GM21723 (cell line): Measurements from ENCODE around the gene SLC22A13.
"Not testable (repeated sequence)": the region's sequence is repeated elsewhere in the genome, so short reads cannot be mapped to it uniquely, and the experiment has no call there.

Source experiments
- ATAC-seq: cut with Tn5 transposase; IDR thresholded peaks from one replicate; pipeline ENCODE4 v1.9.1; 2021; ENCODE audit warnings: mild to moderate bottlenecking, moderate library complexity; ENCODE audit not compliant: unreplicated experiment

SLC22A13 gene

DNA sequence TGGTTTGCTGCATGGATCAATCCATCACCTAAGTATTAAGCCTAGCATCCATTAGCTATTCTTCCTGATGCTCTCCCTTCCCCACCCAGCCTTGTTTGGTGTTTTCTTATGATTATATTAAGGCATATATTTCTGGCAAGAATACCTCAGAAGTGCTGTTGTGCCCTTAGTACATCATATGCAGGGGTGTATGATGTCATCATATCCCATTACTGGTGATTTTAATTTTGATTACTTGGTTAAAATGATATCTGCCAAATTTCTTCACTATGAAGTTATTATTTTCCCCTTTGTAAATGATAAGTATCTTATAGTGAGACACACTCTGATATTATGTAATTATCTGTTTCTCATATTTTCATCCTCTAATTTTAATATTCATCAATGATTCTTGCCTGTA is 31.9 kb downstream of the SLC22A13 start:
- ATAC-seq, result no peak

GRCh38 chr3:38297947-38298711 is 32.5 kb downstream of the SLC22A13 start:
- ATAC-seq, result no peak

DNA sequence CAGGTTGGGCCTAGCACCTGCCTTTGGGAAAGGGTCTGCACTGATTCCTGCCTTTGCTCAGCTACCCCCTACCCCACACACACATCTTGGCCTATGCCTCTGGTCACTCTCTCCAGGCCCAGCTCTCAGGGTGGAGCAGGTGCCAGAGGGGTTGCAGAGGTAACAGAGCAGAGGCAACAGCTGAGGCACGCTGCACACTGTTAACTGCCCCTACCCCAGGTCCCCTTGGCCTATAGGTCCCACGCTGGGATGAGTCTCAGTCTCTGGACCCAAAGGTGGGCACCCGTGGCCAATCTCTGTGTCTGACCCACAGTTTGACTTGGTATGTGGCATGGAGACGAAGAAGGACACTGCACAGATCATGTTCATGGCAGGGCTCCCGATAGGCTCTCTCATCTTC is 41.3 kb downstream of the SLC22A13 start:
- no peak for ATAC-seq

- no peak for ATAC-seq
Observed at GRCh38 chr3:38307599-38307998, 42.0 kb downstream of the SLC22A13 start.

DNA sequence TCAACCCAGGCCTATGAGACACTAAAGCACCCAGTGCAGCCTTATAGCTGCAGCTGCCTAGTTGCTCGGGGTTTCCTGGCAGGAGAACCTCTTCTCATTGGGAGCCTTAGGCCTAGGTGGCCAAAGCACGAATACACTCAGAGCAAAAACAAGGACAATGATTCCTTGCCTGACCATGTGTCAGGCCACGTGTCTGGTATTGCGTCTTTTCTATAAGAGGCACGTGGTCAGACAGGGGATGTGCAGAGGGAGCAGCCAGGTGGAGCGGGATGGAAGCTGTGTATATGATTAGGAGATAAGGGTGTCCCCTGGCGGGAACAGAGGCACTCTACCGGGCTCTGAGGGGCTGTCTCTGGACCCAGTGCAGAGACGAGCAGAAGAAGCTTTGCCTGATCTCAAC is 42.8 kb downstream of the SLC22A13 start:
- no peak for ATAC-seq

- ATAC-seq, result no peak
Observed at GRCh38 chr3:38311476-38311875, 45.9 kb downstream of the SLC22A13 start.

DNA sequence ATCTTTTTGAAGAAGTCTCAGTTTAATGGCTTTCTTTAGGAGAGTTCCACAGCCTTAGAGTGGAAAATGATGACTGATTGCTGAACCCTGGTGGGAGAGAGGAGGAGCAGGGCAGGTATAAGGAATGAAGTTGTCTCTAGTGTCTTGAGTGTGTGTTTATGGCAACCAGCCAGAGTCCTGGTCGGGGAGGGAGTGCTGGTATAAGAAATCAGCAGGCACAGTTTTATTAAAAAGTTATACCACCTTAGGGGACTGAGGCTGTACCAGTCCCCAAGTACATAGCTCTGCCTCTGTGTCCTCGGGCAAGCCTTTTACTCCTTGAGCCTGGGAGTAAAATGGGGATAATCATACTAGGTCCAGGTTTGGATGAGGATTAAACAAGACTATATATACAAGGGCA is 46.3 kb downstream of the SLC22A13 start:
- no peak for ATAC-seq

GRCh38 chr3:38312356-38312755 is 46.7 kb downstream of the SLC22A13 start:
- ATAC-seq, result no peak

GRCh38 chr3:38313263-38313662 is 47.7 kb downstream of the SLC22A13 start:
- no peak for ATAC-seq

DNA sequence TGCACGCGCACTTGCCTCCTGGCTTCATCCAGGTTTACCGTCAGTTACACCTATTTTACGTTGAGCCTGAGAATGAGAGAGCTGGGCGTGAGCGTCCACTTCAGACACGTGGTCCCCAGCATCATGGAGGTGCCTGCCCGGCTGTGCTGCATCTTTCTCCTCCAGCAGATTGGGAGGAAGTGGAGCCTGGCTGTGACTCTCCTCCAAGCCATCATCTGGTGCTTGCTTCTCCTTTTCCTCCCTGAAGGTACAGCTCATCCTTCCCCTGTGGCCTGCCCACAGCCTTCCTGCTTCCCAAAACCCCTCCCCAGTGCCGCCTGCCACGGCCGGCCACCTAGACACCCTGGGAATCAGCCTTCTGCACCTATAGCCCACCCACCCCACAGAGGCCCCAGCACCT is 48.1 kb downstream of the SLC22A13 start:
- no peak for ATAC-seq

DNA sequence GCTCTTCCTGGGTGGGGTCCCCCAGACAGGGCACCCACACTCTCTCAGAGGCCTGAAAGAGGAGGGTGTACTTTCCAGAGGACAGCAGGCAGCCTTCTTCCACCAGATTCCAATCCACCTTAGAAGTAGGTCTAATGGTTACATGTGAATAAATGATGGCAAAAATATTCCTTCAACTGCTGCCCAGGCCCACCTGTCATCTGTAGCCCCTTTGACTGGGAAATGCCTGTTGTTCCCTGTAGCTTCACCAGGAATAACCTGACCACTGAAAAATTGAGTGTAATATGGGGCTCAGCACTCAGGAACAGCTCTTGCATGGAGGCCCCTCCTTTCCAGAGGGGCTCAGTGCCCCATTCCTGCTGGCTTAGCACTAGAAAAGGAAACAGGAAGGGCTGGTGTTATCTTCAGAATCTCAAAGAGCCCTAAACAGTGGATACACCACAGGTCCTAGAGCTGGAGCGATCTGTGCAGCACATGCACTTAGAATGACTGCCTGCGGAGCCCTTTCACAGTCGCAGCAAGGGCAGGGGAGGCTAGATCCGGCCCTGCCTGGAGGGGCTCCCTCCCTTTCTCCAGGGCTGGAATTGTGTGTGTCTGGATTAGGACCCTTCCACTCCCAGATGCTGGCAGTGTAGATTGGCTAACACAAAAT is 48.6 kb downstream of the SLC22A13 start:
- no peak for ATAC-seq

DNA sequence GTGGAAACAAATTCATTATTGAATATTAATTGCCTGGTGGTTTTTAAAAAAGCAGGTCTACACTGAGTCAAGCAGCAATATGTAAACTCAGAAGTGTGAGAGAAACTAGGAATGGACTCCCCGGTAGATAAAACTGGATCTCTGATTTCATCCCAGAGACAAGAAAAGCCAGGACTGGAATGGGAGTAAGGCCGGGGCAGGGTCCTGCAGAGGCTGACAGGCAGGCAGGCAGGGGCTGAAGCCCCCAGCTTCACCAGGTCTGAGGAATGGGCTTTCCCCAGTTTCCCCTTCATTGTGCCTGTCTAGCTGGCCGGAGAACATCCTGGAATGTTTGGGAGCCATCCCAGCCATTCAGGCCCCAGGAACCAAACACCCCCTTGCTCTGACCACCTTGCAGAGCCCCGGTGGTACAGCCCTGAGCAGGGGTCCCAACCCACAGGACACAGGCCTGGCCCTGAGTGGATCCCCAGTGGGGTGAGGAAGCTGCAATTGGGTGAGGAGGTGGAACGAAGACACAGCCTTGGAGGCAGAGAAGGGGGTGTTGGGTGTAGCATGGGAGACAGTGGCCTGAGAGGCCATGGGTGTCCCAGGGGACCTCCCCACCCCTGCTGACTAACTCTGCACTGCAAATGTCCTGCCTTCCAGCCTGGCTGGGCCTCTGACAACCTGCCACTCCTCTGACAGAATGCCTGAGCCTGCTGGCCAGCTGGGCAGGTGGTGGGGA is 49.3 kb downstream of the SLC22A13 start:
- no peak for ATAC-seq

GRCh38 chr3:38315488-38316230 is 50.0 kb downstream of the SLC22A13 start:
- no peak for ATAC-seq

GRCh38 chr3:38316356-38317191 is 51.0 kb downstream of the SLC22A13 start:
- ATAC-seq, result no peak

- no peak for ATAC-seq
Observed at GRCh38 chr3:38317192-38317759, 51.7 kb downstream of the SLC22A13 start.

GRCh38 chr3:38318766-38319671 is 53.4 kb downstream of the SLC22A13 start:
- no peak for ATAC-seq

GRCh38 chr3:38320638-38321037 is 55.0 kb downstream of the SLC22A13 start:
- ATAC-seq, result not testable (repeated sequence)

DNA sequence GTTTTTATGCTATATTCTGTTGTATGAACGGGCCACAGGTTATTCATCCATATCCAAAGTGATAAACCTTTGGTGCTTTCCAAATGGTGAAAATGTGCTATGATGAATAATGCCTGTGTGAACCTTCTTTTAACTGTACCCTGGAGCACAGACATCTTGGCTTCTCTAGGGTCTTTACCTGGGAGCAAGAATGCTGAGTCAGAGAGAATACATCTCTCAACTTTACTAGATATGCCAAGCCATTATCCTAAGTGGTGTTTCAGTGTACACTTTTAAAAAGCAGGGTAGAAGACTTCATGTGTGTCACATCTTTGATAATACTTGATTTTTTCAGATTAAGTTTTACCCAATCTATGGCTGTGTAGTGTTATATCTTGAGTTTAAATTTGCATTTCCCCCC is 57.4 kb downstream of the SLC22A13 start:
- ATAC-seq, result no peak

DNA sequence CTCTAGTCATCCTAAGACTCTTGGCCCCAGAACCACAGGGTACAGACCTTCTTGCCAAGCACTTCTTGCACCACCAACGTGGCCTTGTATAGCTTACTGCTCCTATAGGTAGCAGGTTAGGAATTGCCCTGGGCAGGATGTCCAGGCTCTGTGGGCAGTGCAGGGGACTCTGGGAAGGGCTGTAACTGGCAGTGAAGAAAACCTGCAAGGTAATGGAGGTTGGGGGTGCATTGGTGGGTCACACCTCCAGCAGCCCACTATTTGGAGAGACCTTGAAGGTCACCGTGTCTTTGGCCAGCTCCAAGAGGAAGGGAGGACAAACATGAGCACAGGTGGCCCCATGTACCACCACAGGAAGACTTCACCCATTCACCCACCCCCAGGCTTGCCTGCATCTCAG is 59.6 kb downstream of the SLC22A13 start:
- no peak for ATAC-seq
